ENCODE measurements around the gene LAMC2.
"Not testable (repeated sequence)": the region's sequence is repeated elsewhere in the genome, so short reads cannot be mapped to it uniquely, and the experiment has no call there.

The LAMC2 gene

DNA sequence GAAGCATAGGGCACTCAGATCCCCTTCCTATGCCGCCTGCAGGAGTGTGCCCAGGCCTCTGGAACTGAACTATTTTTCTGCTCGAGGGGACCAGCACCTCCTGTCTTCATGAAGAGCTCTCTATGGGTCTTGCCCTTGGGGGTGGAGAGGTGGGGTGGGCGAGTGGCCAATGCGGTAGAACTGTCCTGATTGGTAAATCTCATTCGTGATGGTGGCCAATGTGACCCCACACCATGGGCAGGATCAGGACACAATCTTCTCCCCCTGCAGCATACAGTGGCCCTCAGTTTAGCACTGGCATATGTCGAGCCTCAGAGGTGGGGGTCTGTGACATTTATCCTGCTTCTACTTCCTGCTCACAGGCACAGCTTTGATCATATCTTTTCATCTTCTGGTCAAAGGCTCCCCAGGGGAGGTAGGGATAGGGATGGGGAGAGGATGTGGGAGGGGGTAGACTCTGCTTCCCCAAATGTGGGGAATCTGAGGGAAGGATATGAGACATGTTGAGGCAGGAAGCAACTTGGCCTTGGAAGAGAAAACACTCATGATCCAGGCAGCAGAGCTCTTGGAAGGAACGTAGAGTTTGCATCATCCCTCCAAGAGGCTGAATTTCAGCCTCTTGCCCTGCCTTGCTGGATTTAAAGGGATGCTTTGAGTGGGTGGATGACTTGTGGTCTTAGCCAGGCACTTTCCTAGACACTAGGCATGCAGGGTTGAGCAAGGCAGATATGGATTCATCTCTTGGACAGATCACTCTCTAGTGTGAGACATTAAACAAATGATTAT lies 81.8 kb downstream of the LAMC2 start:
- DNase-seq: no peak

DNA sequence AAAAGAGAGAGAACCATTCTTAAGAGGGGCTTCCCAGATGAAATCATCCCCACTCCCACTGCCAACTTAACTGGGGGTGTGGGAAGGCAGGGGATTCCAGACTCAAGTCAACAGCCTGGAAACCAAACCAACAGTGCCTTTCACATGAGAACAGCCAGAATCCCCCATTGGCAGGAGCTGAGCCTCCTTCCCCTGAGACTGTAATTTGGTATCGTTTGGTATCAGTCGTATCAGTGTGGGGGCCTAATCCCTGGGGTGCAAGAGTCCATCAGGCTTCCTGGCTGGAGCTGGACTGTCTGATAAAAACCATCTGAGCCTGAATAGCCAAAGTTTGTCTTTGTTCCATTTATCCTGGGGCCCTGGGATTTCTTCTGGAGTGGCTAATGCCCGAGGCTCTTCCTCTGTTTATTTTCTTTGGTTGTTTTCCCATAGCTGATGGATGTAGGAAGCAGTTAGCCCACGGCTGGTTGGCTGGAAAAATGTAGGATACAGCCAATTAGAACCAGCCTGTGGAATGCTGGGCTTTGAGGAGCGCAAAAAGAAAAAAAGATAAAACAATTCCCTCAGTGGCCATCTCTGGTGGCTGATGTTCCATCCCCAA lies 84.6 kb downstream of the LAMC2 start:
- DNase-seq: peak; percentile 80

DNA sequence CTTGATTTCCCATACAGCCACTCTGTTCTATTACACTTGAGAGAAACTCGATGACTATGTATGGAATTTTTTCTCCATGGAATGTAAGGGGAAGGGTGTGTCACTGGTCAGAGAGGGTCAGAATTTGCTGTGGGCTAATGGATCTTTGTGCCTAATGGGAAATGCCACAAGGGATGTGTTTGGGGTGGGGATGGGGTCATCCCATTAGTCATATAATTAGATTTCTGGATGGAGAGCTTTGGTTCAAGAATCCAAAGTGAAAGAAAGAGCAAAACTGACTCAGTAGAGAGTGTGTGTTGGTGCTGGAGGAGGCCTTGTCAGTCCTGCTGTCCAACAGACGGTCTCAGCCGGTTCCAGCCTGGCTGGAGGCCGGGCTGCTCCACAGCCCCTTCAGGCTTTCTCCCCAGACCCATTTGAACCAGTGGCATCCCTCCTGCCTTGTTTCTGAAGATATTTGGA lies 86.4 kb downstream of the LAMC2 start:
- DNase-seq: no peak

DNA sequence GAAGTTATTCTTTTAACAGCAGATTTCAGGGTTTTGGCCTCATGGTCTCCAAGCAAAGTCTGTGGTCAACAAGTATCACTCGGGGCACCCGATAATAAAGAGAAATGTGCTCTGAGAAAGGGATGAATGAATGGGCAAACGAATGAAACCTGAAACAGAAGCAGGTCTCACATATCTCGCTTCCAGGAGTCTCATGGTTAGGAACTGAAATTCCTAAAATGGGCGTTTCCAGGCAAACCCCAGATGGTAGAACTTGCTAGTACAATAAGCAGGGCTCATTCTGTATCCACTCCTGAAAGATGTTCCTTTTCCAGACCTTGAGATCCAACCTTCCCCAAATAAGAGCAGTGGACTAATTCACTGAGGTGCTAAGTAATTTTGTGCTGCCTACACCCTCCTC lies 87.2 kb downstream of the LAMC2 start:
- DNase-seq: no peak

DNA sequence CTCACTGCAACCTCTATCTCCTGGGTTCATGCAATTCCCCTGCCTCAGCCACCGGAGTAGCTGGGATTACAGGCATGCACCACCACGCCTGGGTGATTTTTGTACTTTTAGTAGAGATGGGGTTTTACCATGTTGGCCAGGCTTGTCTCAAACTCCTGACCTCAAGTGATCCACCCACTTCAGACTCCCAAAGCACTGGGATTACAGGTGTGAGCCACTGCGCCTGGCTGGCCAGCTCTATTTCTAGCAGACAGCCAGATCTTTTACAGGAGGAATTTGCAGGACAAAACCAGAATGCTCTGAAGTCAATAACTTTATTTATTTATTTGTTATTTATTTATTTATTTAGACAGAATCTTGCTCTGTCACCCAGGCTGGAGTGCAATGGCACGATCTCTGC lies 87.9 kb downstream of the LAMC2 start:
- not testable (repeated sequence) for DNase-seq

DNA sequence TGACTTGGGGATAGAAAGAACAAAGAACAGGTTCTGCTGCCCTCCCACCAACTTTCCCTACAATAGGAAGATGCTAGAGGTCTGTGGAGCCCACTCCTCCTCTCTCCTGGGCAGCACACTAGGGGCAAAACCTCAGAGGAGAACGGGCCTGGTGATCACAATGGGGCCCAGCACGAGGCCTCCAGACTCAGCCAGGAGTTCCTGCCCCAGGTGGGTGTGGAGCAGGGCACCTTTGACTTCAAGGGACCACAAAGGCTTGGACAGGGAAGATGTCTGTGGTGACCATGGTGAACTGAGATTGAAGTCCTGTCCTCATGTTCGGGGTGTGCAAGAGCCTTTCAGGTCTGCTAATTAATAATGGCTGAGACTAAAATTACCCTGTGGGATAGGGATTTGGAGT lies 88.8 kb downstream of the LAMC2 start:
- DNase-seq: no peak

DNA sequence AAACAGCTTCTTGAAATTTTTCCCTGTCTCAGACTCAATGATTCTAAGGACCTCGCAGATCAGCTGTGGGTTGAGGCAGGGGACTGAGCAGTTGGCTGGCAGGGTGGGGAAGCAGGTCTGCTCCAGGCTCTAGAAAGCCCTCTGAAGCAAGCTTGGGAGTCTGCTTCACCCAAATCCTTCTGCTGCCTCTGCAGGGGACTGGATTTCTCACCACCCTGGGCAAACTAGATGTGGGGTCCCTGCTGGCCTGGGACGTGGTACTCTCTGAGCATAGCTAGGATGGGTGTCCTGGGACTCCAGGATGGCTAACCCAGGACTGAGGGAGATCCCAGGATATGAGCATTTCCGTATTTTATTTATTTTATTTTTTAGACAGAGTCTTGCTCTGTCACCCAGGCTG lies 89.3 kb downstream of the LAMC2 start:
- DNase-seq: no peak

DNA sequence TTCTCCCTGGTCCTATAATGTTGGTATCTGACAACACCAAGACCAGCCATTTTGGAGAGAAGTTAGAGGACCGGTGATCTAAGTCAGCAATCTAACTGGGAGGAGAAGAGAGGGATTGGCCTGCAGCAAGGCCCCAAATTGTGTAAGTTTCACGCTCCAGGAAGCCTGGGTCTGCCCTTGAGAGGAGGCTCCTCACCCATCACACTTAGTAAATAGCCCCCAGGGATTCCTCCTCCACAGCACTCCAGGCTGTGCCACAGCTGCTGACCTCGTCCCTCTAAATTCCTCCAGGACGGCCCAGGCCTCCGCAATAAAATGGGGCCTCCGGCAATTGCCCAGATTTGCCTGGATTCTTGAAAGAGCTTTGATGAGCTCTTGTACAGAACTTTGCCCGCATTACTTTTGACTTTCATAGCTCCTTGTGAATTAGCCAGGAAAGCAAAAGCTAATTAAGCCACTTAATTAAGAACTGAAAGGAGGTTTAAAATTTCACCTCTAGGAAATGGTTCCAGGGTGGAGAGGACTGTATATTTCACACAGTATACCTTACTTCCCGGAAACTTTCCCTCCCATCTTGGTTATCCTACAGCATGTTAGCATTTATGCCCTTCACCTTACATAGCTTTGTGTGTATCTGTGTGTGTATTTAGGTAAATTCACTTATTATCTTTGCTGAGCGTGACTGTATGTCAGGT lies 90.5 kb downstream of the LAMC2 start:
- DNase-seq: peak; percentile 65

DNA sequence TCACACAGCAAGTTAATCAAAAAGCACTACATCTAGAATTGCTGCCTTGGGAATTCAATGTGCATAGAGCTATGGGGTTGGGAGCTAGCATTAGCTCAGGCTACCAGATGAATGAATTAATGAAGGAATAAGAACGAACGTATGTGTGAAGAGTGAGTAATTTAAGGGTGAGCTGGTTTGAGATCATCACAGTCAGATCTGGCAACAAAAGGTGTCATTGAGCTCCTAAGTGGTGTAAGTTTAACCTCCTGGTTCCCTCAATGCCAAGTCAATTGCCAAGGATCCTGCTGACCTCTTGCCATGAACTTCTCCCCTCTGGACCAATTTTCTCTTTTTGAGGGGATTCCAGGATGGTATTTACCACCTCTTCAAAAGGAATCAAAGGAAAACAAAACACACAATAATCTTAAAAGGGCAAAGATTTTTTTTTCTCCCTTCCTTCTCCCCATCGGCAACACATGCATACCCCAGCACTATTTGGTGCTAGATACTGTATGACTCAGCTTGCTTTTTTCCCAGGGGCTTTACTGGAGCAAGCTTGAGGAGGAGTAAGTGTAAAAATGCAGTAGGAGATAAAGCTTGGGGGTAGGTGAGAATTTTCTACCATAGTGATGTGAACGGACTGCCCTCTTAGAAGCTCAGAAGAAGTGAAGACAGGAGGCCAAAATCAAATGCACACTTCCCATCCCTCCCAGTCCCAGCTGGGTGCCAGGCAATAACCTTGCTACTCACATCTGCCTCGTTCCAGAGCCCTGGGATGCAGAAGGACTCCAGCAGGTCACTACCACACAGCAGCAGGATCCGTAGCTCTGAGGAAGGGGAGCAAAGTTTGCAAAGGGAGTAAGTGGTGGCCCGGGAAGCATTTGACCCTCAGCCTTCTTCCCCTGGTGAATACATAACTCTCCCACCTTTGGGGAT lies 92.0 kb downstream of the LAMC2 start:
- no peak for DNase-seq

DNA sequence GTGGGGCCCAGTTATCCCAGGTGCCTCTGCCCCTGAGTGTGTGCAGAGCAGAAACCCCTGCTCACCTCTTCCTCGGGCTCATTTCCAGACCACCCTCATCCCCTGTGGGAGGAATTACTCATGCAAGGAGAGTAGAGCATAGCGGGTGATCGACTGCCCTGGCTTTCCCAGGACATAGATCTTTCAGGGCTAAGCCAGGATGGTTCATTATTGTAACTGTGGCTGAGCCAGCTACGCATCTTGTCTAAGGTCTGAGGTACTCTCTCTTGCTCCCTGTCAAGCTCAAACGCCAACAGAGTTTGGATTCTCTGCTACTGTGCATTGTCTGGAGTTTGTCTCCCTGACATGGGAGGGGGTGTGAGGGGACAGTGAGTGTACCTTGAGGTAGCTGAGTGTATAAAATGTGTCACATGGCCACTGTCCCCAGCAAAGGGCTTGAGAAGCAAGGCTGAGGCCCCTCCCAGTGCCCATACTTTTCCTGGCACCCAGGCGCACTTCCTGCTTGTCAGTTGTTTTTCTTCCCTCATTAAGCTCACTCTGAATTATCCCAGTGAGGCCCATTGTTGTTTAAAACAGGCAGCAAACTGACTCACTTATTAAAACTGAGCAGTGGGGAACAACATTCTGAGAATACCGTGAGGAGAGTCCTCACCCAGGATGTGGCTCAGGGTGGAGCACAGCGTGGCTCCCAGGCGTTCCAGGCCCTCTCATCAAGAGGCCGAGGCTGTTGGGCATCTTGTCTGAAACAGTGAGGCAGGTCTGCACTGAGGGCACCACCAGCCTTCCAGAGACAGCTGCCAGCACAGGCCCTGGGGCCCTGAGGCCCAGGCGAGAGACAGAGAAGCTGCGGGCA lies 92.9 kb downstream of the LAMC2 start:
- DNase-seq: no peak

DNA sequence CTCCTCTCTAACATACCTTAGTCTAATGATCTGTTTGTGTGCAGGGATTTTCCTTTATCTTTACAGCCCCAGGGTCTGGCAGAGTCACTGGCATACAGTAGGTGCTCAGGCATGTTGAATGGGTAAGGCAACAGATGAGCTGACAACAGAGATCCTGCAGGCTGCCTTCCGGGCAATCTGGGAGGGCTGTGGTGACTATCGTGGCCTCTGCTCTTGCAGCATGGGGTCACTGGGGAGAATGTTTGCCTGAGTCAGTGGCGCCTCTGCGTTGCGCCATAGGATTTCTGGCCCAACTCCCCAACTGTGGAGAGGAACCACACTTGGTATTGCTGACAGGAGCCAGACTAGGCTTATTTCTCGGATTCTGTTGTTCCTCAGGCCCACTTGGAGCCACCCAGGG lies 93.8 kb downstream of the LAMC2 start:
- no peak for DNase-seq

DNA sequence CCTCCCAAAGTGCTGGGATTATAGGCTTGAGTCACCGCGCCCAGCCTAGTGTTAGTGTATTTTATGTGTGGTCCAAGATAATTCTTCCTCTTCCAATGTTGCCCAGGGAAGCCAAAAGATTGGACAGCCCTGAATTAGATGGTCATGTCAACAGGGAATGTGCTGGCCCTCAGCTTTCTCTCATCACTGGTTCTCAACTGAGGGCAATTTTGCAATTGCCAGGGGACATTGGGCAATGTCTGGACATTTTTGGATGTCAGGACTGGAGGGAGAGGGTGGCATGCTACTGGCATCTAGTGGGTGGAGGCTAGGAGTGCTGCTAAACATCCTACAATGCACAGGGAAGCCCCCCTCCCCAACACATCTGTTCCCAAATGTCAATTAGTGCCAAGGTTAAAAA lies 95.0 kb downstream of the LAMC2 start:
- no peak for DNase-seq

DNA sequence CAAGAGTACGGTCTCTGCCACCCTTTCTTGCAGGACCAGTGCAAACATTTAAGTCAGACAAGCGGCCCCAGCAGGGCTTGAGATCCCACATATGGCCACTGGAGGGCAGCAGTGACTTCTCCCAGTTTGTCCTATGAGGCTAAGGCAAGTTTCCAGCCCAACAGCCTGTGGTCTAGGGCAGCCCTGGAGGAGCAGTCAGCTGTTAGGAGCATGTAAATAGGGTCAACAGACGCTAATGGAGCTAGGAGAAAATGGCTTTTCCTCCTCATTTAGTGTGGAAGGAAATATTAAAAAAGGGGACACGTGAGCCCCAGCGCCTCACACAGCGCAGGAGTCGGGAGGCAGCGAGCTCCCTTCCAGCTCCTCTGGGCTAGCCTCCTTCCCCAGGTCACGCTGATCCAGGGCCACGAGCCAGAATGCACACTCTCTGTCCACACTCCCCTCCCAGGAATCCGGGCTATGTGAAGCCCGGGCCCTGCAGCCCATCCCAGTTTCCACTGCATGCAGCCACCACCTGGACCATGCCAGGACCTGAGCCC lies 95.6 kb downstream of the LAMC2 start:
- peak; percentile 97 for DNase-seq

DNA sequence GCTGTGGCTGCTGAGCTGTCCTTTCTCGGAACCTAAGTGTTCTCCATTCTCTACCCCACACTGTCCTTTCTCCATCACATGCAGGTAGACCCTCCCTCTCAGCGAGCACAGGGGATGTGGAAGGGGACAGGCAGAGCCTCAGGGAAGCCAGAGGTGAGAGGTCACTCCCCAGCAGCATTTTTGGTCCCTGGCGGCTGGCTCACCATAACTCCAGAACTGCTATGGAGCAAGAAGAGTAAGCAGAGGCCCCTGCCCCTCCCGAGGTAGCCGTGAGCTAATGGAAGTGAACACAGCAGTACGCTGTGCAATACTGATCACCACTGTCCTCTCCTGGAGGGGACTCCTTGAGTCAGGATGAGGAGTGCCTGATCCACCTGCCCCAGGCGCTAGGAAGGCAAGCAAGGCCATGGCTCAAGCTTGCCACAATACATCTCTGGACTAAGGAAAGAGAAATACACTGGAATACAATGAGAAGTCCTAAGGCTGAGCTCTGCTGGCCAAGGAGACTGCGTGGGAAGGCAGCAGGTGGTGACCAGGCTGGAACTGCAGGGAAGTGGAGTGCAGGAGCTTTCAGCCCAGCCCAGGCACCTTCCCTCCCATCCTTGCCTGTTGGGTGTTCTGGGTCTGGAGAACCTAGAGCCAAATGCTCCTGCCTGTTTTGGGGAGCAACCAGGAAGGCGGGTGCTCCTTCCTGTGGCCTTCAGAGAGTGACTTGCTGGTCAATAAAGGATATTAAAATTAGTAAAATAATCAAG lies 96.2 kb downstream of the LAMC2 start:
- DNase-seq: no peak

DNA sequence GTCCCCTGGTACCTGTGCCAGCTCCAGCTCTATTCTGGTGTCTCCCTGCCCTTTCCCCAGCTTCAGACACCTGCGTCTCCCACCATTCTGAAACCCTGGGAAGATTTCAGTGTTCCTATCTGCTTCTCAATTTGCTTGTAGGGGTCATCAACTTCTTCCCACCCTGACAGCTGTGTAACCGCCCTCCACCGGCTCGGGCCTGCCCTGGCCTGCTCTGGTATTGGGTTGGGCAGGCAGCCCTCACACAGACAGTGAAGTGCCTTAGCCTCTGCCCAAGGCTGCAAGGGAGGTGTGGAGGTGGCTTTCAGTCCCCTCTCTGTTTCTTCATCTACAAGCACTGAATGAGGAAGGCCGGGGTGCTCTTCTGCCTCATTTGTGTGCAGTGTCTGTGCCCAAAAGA lies 97.2 kb downstream of the LAMC2 start:
- no peak for DNase-seq

DNA sequence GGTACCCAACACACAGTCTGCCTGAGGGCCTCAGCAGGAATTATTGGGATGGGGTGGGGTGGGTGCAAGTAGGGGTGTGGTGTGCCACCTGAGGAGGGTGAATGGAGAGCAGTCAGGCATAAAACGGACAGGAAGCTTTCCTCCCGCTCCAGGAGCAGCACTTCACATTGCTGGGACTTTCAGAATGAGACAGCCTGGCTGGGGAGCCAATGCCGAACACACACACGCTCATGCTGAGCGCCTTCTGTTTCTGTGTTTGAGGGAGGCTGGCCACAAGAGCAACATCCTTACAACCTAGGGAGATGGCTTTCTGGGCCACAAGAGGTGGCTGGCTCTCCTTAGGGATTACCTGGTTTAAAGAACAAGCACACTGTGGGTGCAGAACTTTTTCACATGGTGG lies 98.0 kb downstream of the LAMC2 start:
- DNase-seq: no peak

DNA sequence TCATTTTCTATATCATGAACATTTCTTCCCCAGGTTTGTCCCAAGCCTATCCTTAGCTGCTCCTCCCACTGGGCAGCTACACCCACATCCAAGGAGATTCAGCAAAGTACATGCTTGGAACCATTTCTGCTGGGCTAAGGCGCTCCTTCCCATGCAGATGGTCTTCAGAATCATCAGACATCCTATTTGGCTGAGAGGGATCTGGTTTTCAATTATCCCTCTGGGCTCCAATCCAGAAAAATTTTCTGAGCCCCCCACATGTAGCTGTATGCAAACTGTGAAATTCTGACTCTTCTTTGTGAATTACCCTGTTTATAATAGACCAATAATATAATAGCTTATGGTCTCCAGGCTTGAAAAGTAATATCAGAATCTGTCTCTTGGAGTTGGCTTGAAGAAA lies 99.2 kb downstream of the LAMC2 start:
- DNase-seq: no peak

DNA sequence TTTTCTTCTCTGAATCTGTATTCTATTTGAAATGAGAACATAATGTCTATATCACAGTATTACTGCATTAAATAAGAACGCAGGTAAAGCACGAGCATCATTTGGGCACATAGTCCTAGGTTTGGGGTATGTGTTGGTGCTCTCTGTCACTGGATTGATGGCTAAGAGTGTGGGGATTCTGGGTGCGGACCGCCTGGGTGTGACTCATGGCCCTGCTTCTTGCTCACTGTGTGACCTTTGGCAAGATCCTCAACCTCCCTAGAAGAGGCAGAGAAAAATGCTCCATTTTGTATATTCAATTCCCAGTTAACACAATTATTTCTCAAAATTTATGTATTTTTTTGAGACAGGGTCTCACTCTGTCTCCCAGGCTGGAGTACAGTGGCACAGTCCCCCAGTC lies 99.7 kb downstream of the LAMC2 start:
- no peak for DNase-seq

DNA sequence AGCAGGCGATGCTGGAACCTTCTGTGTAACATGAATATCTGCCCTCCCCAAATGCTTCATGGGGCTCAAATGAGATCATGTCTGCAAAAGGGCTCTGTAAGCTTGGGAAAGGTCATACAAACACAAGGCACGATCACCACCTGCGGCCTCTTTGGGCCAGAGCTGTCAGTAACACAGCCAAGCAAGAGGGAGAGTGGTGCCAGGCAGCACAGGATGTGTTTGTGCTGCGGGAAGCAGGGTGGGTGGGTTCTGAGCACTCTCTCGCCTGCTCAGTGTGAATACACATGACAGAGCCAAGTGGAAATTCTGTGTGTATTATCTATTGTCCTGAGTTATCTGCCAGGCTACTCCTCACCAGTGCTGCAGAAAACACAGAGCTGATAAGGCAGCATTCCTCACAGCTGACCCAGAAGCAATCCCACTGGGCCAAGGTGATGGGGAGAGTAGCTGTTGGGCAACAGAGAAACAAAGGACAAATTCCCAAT lies 101.2 kb downstream of the LAMC2 start:
- DNase-seq: no peak

DNA sequence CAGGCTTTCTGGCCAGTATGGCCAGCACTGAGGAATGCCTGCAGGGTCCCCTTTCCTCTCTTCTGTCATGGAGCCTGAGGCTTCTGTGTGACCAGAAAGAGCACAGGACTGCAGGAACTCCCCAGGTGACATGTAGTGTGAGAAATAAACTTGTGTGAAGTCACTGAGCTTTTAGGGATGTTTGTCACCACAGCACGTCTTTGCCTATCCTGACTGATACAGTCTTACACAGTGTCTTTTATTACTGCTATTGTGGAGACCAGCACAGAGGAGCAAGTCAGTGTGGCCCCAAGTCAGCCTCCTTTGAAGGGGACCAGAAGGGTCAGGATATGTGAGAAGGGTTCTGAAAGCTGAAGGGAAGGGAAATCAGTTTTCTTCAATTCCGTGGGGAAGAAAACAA lies 102.5 kb downstream of the LAMC2 start:
- DNase-seq: no peak

DNA sequence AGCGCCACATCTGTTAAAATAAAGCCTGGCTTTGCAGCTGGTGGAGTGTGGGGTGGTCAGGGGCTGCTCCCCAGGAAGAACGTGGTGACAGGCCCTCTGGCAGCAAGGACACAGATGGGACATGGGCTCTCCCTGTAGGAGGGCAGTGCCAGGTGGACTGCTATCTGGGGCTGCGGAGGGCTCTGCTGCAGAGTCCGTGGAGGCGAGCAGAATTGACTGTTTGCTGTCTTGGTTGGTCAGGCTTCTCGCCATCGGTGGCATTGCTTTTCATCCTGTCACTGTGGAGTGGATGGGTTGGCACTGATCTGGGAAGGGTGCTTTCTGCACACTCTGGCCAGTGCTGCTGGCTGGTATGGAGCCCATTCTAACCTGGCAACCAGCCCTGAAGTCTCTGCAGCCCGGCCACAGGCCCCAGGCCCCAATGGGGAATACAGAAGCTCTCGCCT lies 103.0 kb downstream of the LAMC2 start:
- no peak for DNase-seq
